Panc1 (cell line): ENCODE results near the gene POLK.
A peak's percentile ranks its signal among the peaks of the same experiment; 100 is the strongest.

Experiments
- CTCF ChIP-seq: fragments of 450-650 bp; IDR thresholded peaks from 2 replicates; pipeline ENCODE4 v1.5.1; 2017; ENCODE audit warnings: mild to moderate bottlenecking
- POLR2AphosphoS5 ChIP-seq: IDR thresholded peaks from 2 replicates; pipeline ENCODE4 v1.6.1; 2012; ENCODE audit warnings: mild to moderate bottlenecking, low read depth, low read length, moderate library complexity
- REST ChIP-seq, 2 experiments: IDR thresholded peaks; 2 replicates each; pipeline ENCODE4 v1.6.1; 2011 to 2012; ENCODE audit warnings: low read depth in 2 of 2, control low read depth in 1 of 2, low read length in 1 of 2, mild to moderate bottlenecking in 1 of 2, moderate library complexity in 1 of 2; ENCODE audit not compliant: insufficient read depth in 1 of 2
- SIN3A ChIP-seq: IDR thresholded peaks from 2 replicates; pipeline ENCODE4 v1.6.1; 2012; ENCODE audit warnings: low read depth, mild to moderate bottlenecking, low read length, moderate library complexity, borderline replicate concordance; ENCODE audit not compliant: insufficient read depth

DNA sequence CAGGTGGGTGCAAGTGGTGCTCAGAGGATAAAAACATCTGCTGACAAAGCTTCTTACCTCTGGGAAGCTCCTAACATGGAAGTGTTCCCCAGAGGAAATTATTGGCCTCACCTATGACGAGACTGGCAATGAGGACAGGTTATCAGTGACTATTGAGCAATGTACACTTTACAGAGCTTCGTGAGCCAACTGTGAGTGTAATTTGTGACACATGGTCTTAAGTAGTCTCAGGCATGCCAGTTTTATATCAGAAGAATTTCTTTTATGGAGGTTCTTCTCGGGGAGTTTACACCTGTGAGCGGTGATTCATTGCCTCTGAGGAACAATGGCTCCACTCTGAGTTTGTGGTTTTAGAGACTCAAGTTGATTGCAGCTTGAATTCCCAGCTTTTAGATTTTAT lies 110.9 kb downstream of the POLK start:
- TF ChIP-seq SIN3A (no peak), CTCF (no peak), POLR2AphosphoS5 (0 out of 2 replicates have a peak, but pooled peaks have one; percentile 36), REST (IDR thresholded peaks at IDR 0.05; ENCODE audit: insufficient read depth in 1 of 2, low read depth in 2 of 2, low read length in 1 of 2) (no peak)
